SK-N-SH (cell line): ENCODE data around the gene TSC22D2. TPM values are rescaled to one million over a fixed set of nuclear protein-coding genes. Genes with fewer than 3 reads are reported as not detected.
A peak's percentile ranks its signal among the peaks of the same experiment; 100 is the strongest.

ENCODE experiments used
- CTCF ChIA-PET: fragments of 300-600, 350-600 bp; formaldehyde crosslinking; extraction: SDS; loops from one replicate; lab custom pipeline; 2021; lab: Yijun Ruan, JAX
- POLR2A ChIA-PET: fragments of 350-600 bp; sonication (Branson Sonifier 250); formaldehyde crosslinking; extraction: SDS; loops from one replicate; lab custom pipeline; 2020; ENCODE audit warnings: antibody characterized with exemption, inconsistent platforms; lab: Yijun Ruan, JAX
- DNase-seq: peaks from one replicate; pipeline ENCODE4 v3.0.0; 2012
- H2AFZ ChIP-seq: fragments of 200-600 bp; sonication (generic); 2 replicates; pipeline ENCODE4 v1.8.1; 2016; ENCODE audit warnings: antibody characterized with exemption, mild to moderate bottlenecking, low read depth
- H3F3A ChIP-seq: fragments of 200-600 bp; sonication (generic); replicated peaks from 2 replicates; pipeline ENCODE3; 2016; ENCODE audit warnings: antibody characterized with exemption, mild to moderate bottlenecking; ENCODE audit not compliant: insufficient read depth
- H3K27ac ChIP-seq, 2 experiments: fragments of 200-500 bp in 1 of 2; fragments of 200-600 bp in 1 of 2; sonication (Bioruptor generic) in 1 of 2; sonication (generic), shearing (Covaris generic) in 1 of 2; 2 replicates each; pipeline versions ENCODE4 v1.5.1 to v1.6.1; 2014 to 2016; ENCODE audit warnings: low read depth in 2 of 2, inconsistent platforms in 1 of 2, low read length in 1 of 2, mild to moderate bottlenecking in 1 of 2, mixed read lengths in 1 of 2
- H3K27me3 ChIP-seq: fragments of 200-600 bp; sonication (generic), shearing (Covaris generic); 2 replicates; pipeline ENCODE4 v1.6.1; 2016; ENCODE audit warnings: mixed run types; ENCODE audit not compliant: insufficient read depth
- H3K36me3 ChIP-seq, 2 experiments: fragments of 200-500 bp in 1 of 2; fragments of 200-600 bp in 1 of 2; sonication (Bioruptor generic) in 1 of 2; sonication (generic) in 1 of 2; replicated peaks in 1 of 2; 2 replicates each; pipeline versions ENCODE3 to v1.5.1; 2014 to 2016; ENCODE audit warnings: low read length in 1 of 2, mild to moderate bottlenecking in 1 of 2; ENCODE audit not compliant: insufficient read depth in 2 of 2, control insufficient read depth in 1 of 2
- H3K4me1 ChIP-seq, 2 experiments: fragments of 200-500 bp in 1 of 2; fragments of 200-600 bp in 1 of 2; sonication (Bioruptor generic) in 1 of 2; sonication (generic), shearing (Covaris generic) in 1 of 2; 2 replicates each; pipeline versions ENCODE4 v1.5.1 to v1.6.1; 2014 to 2016; ENCODE audit warnings: low read depth in 1 of 2, low read length in 1 of 2, mixed run types in 1 of 2; ENCODE audit not compliant: insufficient read depth in 2 of 2, control insufficient read depth in 1 of 2
- H3K4me2 ChIP-seq: fragments of 200-600 bp; sonication (generic), shearing (Covaris generic); 2 replicates; pipeline ENCODE4 v1.6.1; 2017; ENCODE audit warnings: mixed run types
- H3K4me3 ChIP-seq, 2 experiments: fragments of 200-500 bp in 1 of 2; fragments of 200-600 bp in 1 of 2; sonication (Bioruptor generic) in 1 of 2; sonication (generic), shearing (Covaris generic) in 1 of 2; 2 replicates each; pipeline versions ENCODE4 v1.5.1 to v1.8.1; 2014 to 2016; ENCODE audit warnings: low read depth in 2 of 2, inconsistent platforms in 1 of 2, low read length in 1 of 2, mild to moderate bottlenecking in 1 of 2, mixed read lengths in 1 of 2, moderate library complexity in 1 of 2
- H3K79me2 ChIP-seq: fragments of 200-600 bp; sonication (generic); 2 replicates; pipeline ENCODE4 v1.8.1; 2017; ENCODE audit warnings: mild to moderate bottlenecking; ENCODE audit not compliant: insufficient read depth
- H3K9ac ChIP-seq: fragments of 200-600 bp; sonication (generic); 2 replicates; pipeline ENCODE4 v1.6.1; 2017; ENCODE audit warnings: mixed run types
- H3K9me2 ChIP-seq: fragments of 200-600 bp; sonication (generic); 2 replicates; pipeline ENCODE4 v1.6.1; 2017; ENCODE audit warnings: mixed run types
- H3K9me3 ChIP-seq: fragments of 200-600 bp; sonication (generic); 2 replicates; pipeline ENCODE4 v1.6.1; 2017; ENCODE audit warnings: mixed run types, mild to moderate bottlenecking, moderate library complexity
- H4K20me1 ChIP-seq: fragments of 200-600 bp; sonication (generic); 2 replicates; pipeline ENCODE4 v1.6.1; 2017; ENCODE audit warnings: mild to moderate bottlenecking, mixed run types; ENCODE audit not compliant: insufficient read depth
- CTCF ChIP-seq: fragments of 200-600 bp; sonication (generic); IDR thresholded peaks from 2 replicates; pipeline ENCODE4 v1.6.1; 2017; ENCODE audit warnings: antibody characterized with exemption, mild to moderate bottlenecking, moderate library complexity
- FOXJ3 ChIP-seq: sonication (generic); formaldehyde crosslinking; IDR thresholded peaks from 2 replicates; pipeline ENCODE4 v1.5.1; 2020; ENCODE audit warnings: mild to moderate bottlenecking, missing genetic modification reagents
- FOXM1 ChIP-seq: IDR thresholded peaks from 2 replicates; pipeline ENCODE4 v1.4.0; 2012; ENCODE audit warnings: low read depth, mild to moderate bottlenecking
- GABPA ChIP-seq: IDR thresholded peaks from 2 replicates; pipeline ENCODE4 v1.4.0; 2012; ENCODE audit warnings: low read depth, mild to moderate bottlenecking
- MEF2A ChIP-seq: IDR thresholded peaks from 2 replicates; pipeline ENCODE4 v1.4.0; 2012; ENCODE audit warnings: low read depth, borderline replicate concordance
- NRF1 ChIP-seq: IDR thresholded peaks from 2 replicates; pipeline ENCODE4 v1.6.1; 2012; ENCODE audit warnings: low read depth, mild to moderate bottlenecking, low read length
- REST ChIP-seq: IDR thresholded peaks from 2 replicates; pipeline ENCODE4 v1.6.1; 2012; ENCODE audit warnings: mild to moderate bottlenecking, low read depth, low read length, moderate library complexity
- TCF12 ChIP-seq: IDR thresholded peaks from 2 replicates; pipeline ENCODE4 v1.4.0; 2012
- USF2 ChIP-seq: fragments of 150-350 bp; IDR thresholded peaks from 2 replicates; pipeline ENCODE4 v1.6.1; 2017; ENCODE audit warnings: antibody characterized with exemption, low read length, low read depth, borderline replicate concordance
- YY1 ChIP-seq: IDR thresholded peaks from 2 replicates; pipeline ENCODE4 v1.4.0; 2012; ENCODE audit warnings: low read depth, mild to moderate bottlenecking
- ZBTB33 ChIP-seq: IDR thresholded peaks from 2 replicates; pipeline ENCODE4 v1.4.0; 2012; ENCODE audit warnings: low read depth, borderline replicate concordance
- WGBS: methylation state at CpG from one replicate; pipeline ENCODE4 v1.1.6; 2017; ENCODE audit warnings: low lambda C conversion rate; 5-methylcytosine and 5-hydroxymethylcytosine counted together
- polyA plus RNA-seq, 3 experiments: library from polyadenylated mRNA; depleted of rRNA; stranded (reverse); fragments of >200 nt; gene quantifications; 2 replicates each; pipeline ENCODE4 v1.2.3, GENCODE V29; 2012

TSC22D2 gene
- polyA plus RNA-seq, 1 of the 3 experiments (the other 2 are of a cell fraction): 4.8 TPM

GRCh38 chr3:150447084-150447483 is 39.0 kb downstream of the TSC22D2 start:
- H3K9ac ChIP-seq: no peak overlapping the region
- H3K9me3 ChIP-seq: no peaks in the 10 kb centered on the region
- CTCF ChIA-PET: no interaction called here
- no peaks in the 10 kb centered on the region for H3K9me2 ChIP-seq
- peaks cover 3 to 42% of the 10 kb centered on the region in 2 experiments; a peak in 2 of 4 replicates for H3K4me1 ChIP-seq
- no peak for DNase-seq
- H3F3A ChIP-seq: peaks cover 70% of the 10 kb centered on the region
- H3K79me2 ChIP-seq: peaks cover 89% of the 10 kb centered on the region
- H4K20me1 ChIP-seq: peaks cover 25% of the 10 kb centered on the region
- no peak for TF ChIP-seq FOXM1
- TF ChIP-seq GABPA: no peak
- no peak for TF ChIP-seq CTCF
- no peak for TF ChIP-seq ZBTB33
- TF ChIP-seq YY1: no peak
- no peak for TF ChIP-seq FOXJ3 (CRISPR knock-in tag)
- TF ChIP-seq REST: no peak
- no peak for TF ChIP-seq MEF2A
- no peak for TF ChIP-seq NRF1
- no peak for TF ChIP-seq TCF12
- TF ChIP-seq USF2: no peak
- H3K4me2 ChIP-seq: peak overlapping the region; percentile 61
- POLR2A ChIA-PET: no interaction called here
- peak overlapping the region in 1 of 2 experiments; percentile 78; a peak in 2 of 4 replicates for H3K27ac ChIP-seq
- H2AFZ ChIP-seq: no peak overlapping the region
- 88% methylated on average over 2 of the region's 2 CpGs for WGBS
- H3K4me3 ChIP-seq: no peak overlapping the region; a peak in 1 of 4 replicates
- peaks cover 13 to 25% of the 10 kb centered on the region in 2 experiments for H3K36me3 ChIP-seq
- H3K27me3 ChIP-seq: no peaks in the 10 kb centered on the region
